GM21786 (cell line): ENCODE measurements around the gene CMTM8.

Experiments
- ATAC-seq: cut with Tn5 transposase; IDR thresholded peaks from one replicate; pipeline ENCODE4 v1.9.1; 2021; ENCODE audit not compliant: unreplicated experiment

CMTM8 gene

GRCh38 chr3:32276279-32276841, 37.9 kb downstream of the CMTM8 start:
- ATAC-seq, result no peak

GRCh38 chr3:32278714-32279113, 40.2 kb downstream of the CMTM8 start:
- no peak for ATAC-seq

- ATAC-seq, result no peak
Observed at GRCh38 chr3:32280262-32280910, 41.9 kb downstream of the CMTM8 start.

GRCh38 chr3:32281570-32282106, 43.2 kb downstream of the CMTM8 start:
- no peak for ATAC-seq

GRCh38 chr3:32282578-32283154, 44.2 kb downstream of the CMTM8 start:
- no peak for ATAC-seq

- ATAC-seq, result no peak
Observed at GRCh38 chr3:32283304-32283703, 44.8 kb downstream of the CMTM8 start.

GRCh38 chr3:32284443-32285212, 46.1 kb downstream of the CMTM8 start:
- ATAC-seq, result no peak

- no peak for ATAC-seq
Observed at GRCh38 chr3:32285891-32286290, 47.4 kb downstream of the CMTM8 start.

GRCh38 chr3:32288819-32289218, 50.3 kb downstream of the CMTM8 start:
- peak; percentile 57 for ATAC-seq

- ATAC-seq, result no peak
Observed at GRCh38 chr3:32290619-32291018, 52.1 kb downstream of the CMTM8 start.

GRCh38 chr3:32292085-32292796, 53.8 kb downstream of the CMTM8 start:
- ATAC-seq, result no peak

- ATAC-seq, result no peak
Observed at GRCh38 chr3:32293903-32294302, 55.4 kb downstream of the CMTM8 start.

- peak; percentile 84 for ATAC-seq
Observed at GRCh38 chr3:32296251-32297204, 58.0 kb downstream of the CMTM8 start.

- no peak for ATAC-seq
Observed at GRCh38 chr3:32297366-32297765, 58.9 kb downstream of the CMTM8 start.

- no peak for ATAC-seq
Observed at GRCh38 chr3:32301426-32301825, 62.9 kb downstream of the CMTM8 start.

GRCh38 chr3:32302601-32303398, 64.3 kb downstream of the CMTM8 start:
- ATAC-seq, result no peak

- ATAC-seq, result no peak
Observed at GRCh38 chr3:32303399-32303747, 64.9 kb downstream of the CMTM8 start.

GRCh38 chr3:32303977-32304881, 65.7 kb downstream of the CMTM8 start:
- ATAC-seq, result no peak
